ENCODE measurements around the gene TRIM52. TPM values are rescaled to one million over a fixed set of nuclear protein-coding genes. Genes with fewer than 3 reads are reported as not detected.

TRIM52 gene
- total RNA-seq, 1 donor from 2014 or later = 10.4 TPM

DNA sequence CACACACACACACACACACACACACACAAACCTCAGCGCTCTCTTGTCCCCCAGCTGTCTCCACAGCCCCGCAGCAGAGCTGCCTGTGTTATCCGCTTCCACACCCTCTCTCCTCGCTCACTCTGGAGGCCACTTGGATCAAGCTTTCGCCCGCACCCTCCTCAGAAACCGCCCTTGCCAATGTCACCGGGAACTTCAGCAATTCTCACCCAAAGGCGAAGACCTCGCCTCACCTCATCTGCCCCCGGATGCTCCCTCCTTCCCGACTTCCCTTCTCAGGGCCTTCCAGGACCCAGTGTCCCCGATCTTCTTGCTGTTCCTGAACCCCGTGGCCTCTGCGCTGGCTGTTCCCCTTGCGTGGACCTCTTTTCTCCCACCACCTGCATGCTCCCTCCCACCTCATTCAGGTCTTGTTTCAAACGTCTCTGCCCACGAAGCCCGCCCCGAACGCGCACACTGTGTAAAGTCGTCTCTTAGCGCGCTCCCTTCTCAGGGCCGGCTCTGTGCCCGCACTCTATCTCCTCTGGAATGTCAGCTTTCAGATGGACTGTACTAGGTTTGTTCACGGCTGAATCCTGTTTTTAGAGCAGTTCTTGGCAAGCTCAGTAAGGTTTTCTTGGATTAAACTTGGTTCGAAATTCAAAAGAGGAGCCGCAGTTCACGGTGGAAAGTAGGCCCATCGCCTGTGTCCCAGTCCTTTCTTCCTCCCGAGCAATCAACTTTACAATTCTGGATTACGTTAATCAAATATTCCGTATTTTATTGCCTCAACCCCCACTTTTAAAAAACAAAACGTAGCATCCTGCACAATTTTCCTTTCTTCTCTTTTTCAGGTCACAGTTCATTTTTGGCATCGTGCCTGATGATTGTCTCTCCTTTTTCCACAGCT lies 54.9 kb downstream of the TRIM52 start:
- Mint-ChIP-seq H3K36me3 (ENCODE audit: low read depth, unreplicated experiment) (peaks cover 21% of the 10 kb centered on the region), H3K4me1 (ENCODE audit: unreplicated experiment) (peaks cover 18% of the 10 kb centered on the region), H3K4me3 (ENCODE audit: unreplicated experiment) (peak overlapping the region; percentile 97), H3K9me3 (ENCODE audit: unreplicated experiment) (no peaks in the 10 kb centered on the region), H3K27me3 (ENCODE audit: unreplicated experiment) (peaks cover 37% of the 10 kb centered on the region), H3K27ac (ENCODE audit: unreplicated experiment) (peak overlapping the region; percentile 93)
- TF ChIP-seq, protein P1, sequence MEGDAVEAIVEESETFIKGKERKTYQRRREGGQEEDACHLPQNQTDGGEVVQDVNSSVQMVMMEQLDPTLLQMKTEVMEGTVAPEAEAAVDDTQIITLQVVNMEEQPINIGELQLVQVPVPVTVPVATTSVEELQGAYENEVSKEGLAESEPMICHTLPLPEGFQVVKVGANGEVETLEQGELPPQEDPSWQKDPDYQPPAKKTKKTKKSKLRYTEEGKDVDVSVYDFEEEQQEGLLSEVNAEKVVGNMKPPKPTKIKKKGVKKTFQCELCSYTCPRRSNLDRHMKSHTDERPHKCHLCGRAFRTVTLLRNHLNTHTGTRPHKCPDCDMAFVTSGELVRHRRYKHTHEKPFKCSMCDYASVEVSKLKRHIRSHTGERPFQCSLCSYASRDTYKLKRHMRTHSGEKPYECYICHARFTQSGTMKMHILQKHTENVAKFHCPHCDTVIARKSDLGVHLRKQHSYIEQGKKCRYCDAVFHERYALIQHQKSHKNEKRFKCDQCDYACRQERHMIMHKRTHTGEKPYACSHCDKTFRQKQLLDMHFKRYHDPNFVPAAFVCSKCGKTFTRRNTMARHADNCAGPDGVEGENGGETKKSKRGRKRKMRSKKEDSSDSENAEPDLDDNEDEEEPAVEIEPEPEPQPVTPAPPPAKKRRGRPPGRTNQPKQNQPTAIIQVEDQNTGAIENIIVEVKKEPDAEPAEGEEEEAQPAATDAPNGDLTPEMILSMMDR (IDR thresholded peaks at IDR 0.05; ENCODE audit: unreplicated experiment) = no peak
- no peak for DNase-seq (ENCODE audit: low spot score)

Small RNAs within 50 kb of the gene (microRNA-seq; reads per million reads assigned to microRNA genes)
- gene MIR4638 (ENCODE audit: unreplicated experiment) = 0.77 reads per million, percentile 4 among the genes with 10 or more reads in this experiment

Other genes with a start within 250 kb of the TRIM52 start
- 24.3 TPM for gene BTNL9, start 220.9 kb downstream of the TRIM52 start, total RNA-seq (ENCODE audit: unreplicated experiment)
- not detected for gene OR2V1, start 130.0 kb downstream of the TRIM52 start, total RNA-seq (ENCODE audit: unreplicated experiment)
- not detected for gene OR2V2, start 113.6 kb downstream of the TRIM52 start, total RNA-seq (ENCODE audit: unreplicated experiment)
- gene TRIM7, start 55.9 kb downstream of the TRIM52 start, total RNA-seq (ENCODE audit: unreplicated experiment) = not detected
- 21.8 TPM for gene TRIM41, start 37.9 kb downstream of the TRIM52 start, total RNA-seq (ENCODE audit: unreplicated experiment)
- 2,232 TPM for gene RACK1, start 17.2 kb downstream of the TRIM52 start, total RNA-seq (ENCODE audit: unreplicated experiment)
- gene OR4F3, start 106.1 kb upstream of the TRIM52 start, total RNA-seq (ENCODE audit: unreplicated experiment) = not detected

Measured in endothelial cell (in vitro differentiated cells).